Measurements from ENCODE around the gene SSH2. TPM values are rescaled to one million over a fixed set of nuclear protein-coding genes. Genes with fewer than 3 reads are reported as not detected.

SSH2 gene
- total RNA-seq, 2 experiments from 2014 or later: 41.0 to 62.9 TPM

- Mint-ChIP-seq H3K4me3 (no peak overlapping the region), H3K36me3 (peaks cover 19% of the 10 kb centered on the region), H3K9me3 (ENCODE audit: low read depth) (no peaks in the 10 kb centered on the region), H3K27ac (no peak overlapping the region), H3K4me1 (peaks cover 11% of the 10 kb centered on the region), H3K27me3 (no peaks in the 10 kb centered on the region)
- DNase-seq: no peak
- CTCF ChIA-PET: interaction anchor here (1.2 to 24.4 kb wide), 4 partner anchors 8 to 38 kb away, joined by 3 to 458 read pairs (median 87); partner anchors contain the start of genes ABHD15, ANKRD13B, CORO6 and TP53I13
- no peak for ATAC-seq
Measured at GRCh38 chr17:29577385-29578211, 352.4 kb downstream of the SSH2 start.

- DNase-seq (no peak), ATAC-seq (no peak)
- no peaks in the 10 kb centered on the region for H3K9me3 Mint-ChIP-seq (ENCODE audit: low read depth)
- no peak overlapping the region for H3K4me3 Mint-ChIP-seq
- peaks cover 19% of the 10 kb centered on the region for H3K36me3 Mint-ChIP-seq
- H3K4me1 Mint-ChIP-seq: peaks cover 11% of the 10 kb centered on the region
- CTCF ChIA-PET: interaction anchor here (8.3 to 24.4 kb wide), 3 partner anchors 7 to 39 kb away, joined by 80 to 458 read pairs (median 94); partner anchors contain the start of genes ABHD15, ANKRD13B, CORO6 and TP53I13
- no peaks in the 10 kb centered on the region for H3K27me3 Mint-ChIP-seq
- no peak overlapping the region for H3K27ac Mint-ChIP-seq
Measured at GRCh38 chr17:29577001-29577370, 353.0 kb downstream of the SSH2 start.

GRCh38 chr17:29576214-29577000 lies 353.6 kb downstream of the SSH2 start:
- Mint-ChIP-seq H3K4me1 (peaks cover 13% of the 10 kb centered on the region), H3K27me3 (no peaks in the 10 kb centered on the region), H3K27ac (no peak overlapping the region), H3K4me3 (no peak overlapping the region), H3K36me3 (peaks cover 19% of the 10 kb centered on the region), H3K9me3 (ENCODE audit: low read depth) (no peaks in the 10 kb centered on the region)
- DNase-seq (no peak), ATAC-seq (no peak)
- CTCF ChIA-PET: interaction anchor here (0.6 to 24.4 kb wide), 4 partner anchors 7 to 39 kb away, joined by 3 to 458 read pairs (median 87); partner anchors contain the start of genes ABHD15, ANKRD13B, CORO6 and TP53I13

Other genes starting within 250 kb of the SSH2 start
- 1 to 10 TPM in 1 of 2 experiments, under 1 TPM in 1; 0.70 to 1.6 TPM for gene EFCAB5, start 11.4 kb upstream of the SSH2 start, total RNA-seq
- 10 to 100 TPM; 24.0 to 30.9 TPM for gene NSRP1, start 186.6 kb upstream of the SSH2 start, total RNA-seq

Data from activated CD8-positive, alpha-beta memory T cell treated with anti-CD3 and anti-CD28 coated beads, Interleukin-2, amount 10 ng/mL, durations not matched to agents 7 days and 5 days (primary cell).